Measurements from ENCODE around the gene RBPJL. TPM values are rescaled to one million over a fixed set of nuclear protein-coding genes. Genes with fewer than 3 reads are reported as not detected.
A peak's percentile ranks its signal among the peaks of the same experiment; 100 is the strongest.

The RBPJL gene
- total and polyA plus RNA-seq, 2 of the 13 experiments (the other 11 are each of a cell fraction or from before 2014, with no cell fraction given) = not detected

DNA sequence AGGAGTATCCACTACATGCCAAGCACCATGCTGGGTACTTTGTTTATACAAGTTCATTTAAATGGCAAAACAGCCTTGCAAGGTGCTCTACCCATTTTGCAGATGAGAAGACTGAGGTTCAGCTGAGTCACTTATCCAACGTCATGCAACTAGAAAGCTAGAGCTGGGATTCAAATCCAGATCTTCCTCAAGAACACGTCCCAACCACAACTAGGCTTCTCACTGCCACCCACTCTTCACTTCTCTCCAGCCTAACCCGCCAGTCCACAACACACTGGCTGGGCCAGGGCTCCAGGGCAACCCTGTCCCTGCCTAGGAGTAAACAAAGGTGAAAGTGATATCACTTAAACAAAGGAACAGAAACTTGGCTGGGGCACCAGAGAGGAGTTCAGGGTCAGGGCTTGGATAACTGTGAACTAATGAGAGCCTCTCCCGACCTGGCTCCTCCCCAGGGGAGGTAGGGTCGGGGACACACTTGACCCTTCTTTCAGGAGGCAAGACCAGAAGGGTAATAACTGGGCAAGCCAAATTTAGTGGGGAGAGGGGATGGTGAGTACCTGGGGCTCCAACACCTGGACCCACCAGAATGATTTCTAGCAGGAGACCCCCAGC is 33.7 kb downstream of the RBPJL start (continued):
- TF ChIP-seq EP300 (IDR thresholded peaks at IDR 0.05; ENCODE audit: low read depth in 2 of 2, low read length in 2 of 2) (peak; percentile 75 to 79; a peak in 3 of 4 replicates), EP300 (CRISPR knock-in tag; IDR thresholded peaks at IDR 0.05; ENCODE audit: borderline replicate concordance) (peak; percentile 66), ZNF788 (CRISPR knock-in tag; IDR thresholded peaks at IDR 0.05; ENCODE audit: borderline replicate concordance) (peak; percentile 64; the same call in 1 of the 2 replicates), ZNF605 (CRISPR knock-in tag; IDR thresholded peaks at IDR 0.05) (peak; percentile 68), POLR2G (IDR thresholded peaks at IDR 0.05; ENCODE audit: low read depth, low read length) (no peak), ZBTB42 (CRISPR knock-in tag; IDR thresholded peaks at IDR 0.05) (no peak), CEBPG (CRISPR knock-in tag; IDR thresholded peaks at IDR 0.05) (no peak), XBP1 (CRISPR knock-in tag; IDR thresholded peaks at IDR 0.05) (no peak), ZNF34 (CRISPR knock-in tag; IDR thresholded peaks at IDR 0.05; ENCODE audit: borderline replicate concordance) (0 out of 2 replicates have a peak, but pooled peaks have one; percentile 57), ZNF562 (CRISPR knock-in tag; IDR thresholded peaks at IDR 0.05; ENCODE audit: borderline replicate concordance) (no peak), ZFP36 (IDR thresholded peaks at IDR 0.05; ENCODE audit: borderline replicate concordance, low read depth, low read length, partially characterized antibody) (no peak), ZNF737 (CRISPR knock-in tag; IDR thresholded peaks at IDR 0.05; ENCODE audit: borderline replicate concordance) (0 out of 2 replicates have a peak, but pooled peaks have one; percentile 46), ATF7-NPFF (CRISPR knock-in tag; IDR thresholded peaks at IDR 0.05; ENCODE audit: low read depth) (no peak), PITX1 (CRISPR knock-in tag; IDR thresholded peaks at IDR 0.05) (peak; percentile 82), ZNF337 (CRISPR knock-in tag; IDR thresholded peaks at IDR 0.05; ENCODE audit: borderline replicate concordance, low read depth) (no peak), SRSF1 (optimal IDR thresholded peaks at IDR 0.05; ENCODE audit: low read depth, low read length) (no peak), NR2F2 (IDR thresholded peaks at IDR 0.05; ENCODE audit: borderline replicate concordance, low read depth) (peak; percentile 89), ASH2L (IDR thresholded peaks at IDR 0.05; ENCODE audit: insufficient read length, low read depth, low read length) (peak; percentile 18), ZNF850 (CRISPR knock-in tag; conservative IDR thresholded peaks at IDR 0.05) (no peak), FOXJ3 (CRISPR knock-in tag; IDR thresholded peaks at IDR 0.05; ENCODE audit: borderline replicate concordance) (peak; percentile 87), ZNF883 (CRISPR knock-in tag; IDR thresholded peaks at IDR 0.05; ENCODE audit: not compliant biosample characterization) (no peak), ZNF224 (CRISPR knock-in tag; IDR thresholded peaks at IDR 0.05) (no peak), POLR2AphosphoS2 (IDR thresholded peaks at IDR 0.05; ENCODE audit: low read depth, low read length) (no peak)
- TF ChIP-seq, protein P1, sequence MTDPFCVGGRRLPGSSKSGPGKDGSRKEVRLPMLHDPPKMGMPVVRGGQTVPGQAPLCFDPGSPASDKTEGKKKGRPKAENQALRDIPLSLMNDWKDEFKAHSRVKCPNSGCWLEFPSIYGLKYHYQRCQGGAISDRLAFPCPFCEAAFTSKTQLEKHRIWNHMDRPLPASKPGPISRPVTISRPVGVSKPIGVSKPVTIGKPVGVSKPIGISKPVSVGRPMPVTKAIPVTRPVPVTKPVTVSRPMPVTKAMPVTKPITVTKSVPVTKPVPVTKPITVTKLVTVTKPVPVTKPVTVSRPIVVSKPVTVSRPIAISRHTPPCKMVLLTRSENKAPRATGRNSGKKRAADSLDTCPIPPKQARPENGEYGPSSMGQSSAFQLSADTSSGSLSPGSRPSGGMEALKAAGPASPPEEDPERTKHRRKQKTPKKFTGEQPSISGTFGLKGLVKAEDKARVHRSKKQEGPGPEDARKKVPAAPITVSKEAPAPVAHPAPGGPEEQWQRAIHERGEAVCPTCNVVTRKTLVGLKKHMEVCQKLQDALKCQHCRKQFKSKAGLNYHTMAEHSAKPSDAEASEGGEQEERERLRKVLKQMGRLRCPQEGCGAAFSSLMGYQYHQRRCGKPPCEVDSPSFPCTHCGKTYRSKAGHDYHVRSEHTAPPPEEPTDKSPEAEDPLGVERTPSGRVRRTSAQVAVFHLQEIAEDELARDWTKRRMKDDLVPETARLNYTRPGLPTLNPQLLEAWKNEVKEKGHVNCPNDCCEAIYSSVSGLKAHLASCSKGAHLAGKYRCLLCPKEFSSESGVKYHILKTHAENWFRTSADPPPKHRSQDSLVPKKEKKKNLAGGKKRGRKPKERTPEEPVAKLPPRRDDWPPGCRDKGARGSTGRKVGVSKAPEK (CRISPR knock-in tag; IDR thresholded peaks at IDR 0.05; ENCODE audit: borderline replicate concordance) = peak; percentile 86; the same call in 1 of the 2 replicates
- TF ChIP-seq, protein P2, sequence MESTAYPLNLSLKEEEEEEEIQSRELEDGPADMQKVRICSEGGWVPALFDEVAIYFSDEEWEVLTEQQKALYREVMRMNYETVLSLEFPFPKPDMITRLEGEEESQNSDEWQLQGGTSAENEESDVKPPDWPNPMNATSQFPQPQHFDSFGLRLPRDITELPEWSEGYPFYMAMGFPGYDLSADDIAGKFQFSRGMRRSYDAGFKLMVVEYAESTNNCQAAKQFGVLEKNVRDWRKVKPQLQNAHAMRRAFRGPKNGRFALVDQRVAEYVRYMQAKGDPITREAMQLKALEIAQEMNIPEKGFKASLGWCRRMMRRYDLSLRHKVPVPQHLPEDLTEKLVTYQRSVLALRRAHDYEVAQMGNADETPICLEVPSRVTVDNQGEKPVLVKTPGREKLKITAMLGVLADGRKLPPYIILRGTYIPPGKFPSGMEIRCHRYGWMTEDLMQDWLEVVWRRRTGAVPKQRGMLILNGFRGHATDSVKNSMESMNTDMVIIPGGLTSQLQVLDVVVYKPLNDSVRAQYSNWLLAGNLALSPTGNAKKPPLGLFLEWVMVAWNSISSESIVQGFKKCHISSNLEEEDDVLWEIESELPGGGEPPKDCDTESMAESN (CRISPR knock-in tag; conservative IDR thresholded peaks at IDR 0.05) = no peak
- TF ChIP-seq, protein P3, sequence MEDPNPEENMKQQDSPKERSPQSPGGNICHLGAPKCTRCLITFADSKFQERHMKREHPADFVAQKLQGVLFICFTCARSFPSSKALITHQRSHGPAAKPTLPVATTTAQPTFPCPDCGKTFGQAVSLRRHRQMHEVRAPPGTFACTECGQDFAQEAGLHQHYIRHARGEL (CRISPR knock-in tag; IDR thresholded peaks at IDR 0.05) = 0 out of 2 replicates have a peak, but pooled peaks have one; percentile 17

Measured in HepG2 (cell line).